Type B pancreatic cell (in vitro differentiated cells): ENCODE results near the gene COX7A1. TPM values are rescaled to one million over a fixed set of nuclear protein-coding genes. Genes with fewer than 3 reads are reported as not detected.
A peak's percentile ranks its signal among the peaks of the same experiment; 100 is the strongest.

ENCODE experiments used
- DNase-seq: peaks from one replicate; pipeline ENCODE4 v3.0.0; 2021; ENCODE audit warnings: mixed read lengths; ENCODE audit not compliant: unreplicated experiment; ENCODE audit errors: extremely low spot score
- H3K27ac Mint-ChIP-seq: 2 replicates; pipeline ENCODE4 v1.8.0; 2021; ENCODE audit warnings: mild to moderate bottlenecking, mixed read lengths
- H3K27me3 Mint-ChIP-seq: 2 replicates; pipeline ENCODE4 v1.8.0; 2021; ENCODE audit warnings: mixed read lengths
- H3K36me3 Mint-ChIP-seq: 2 replicates; pipeline ENCODE4 v1.8.0; 2021; ENCODE audit warnings: mixed read lengths
- H3K4me1 Mint-ChIP-seq: one replicate; pipeline ENCODE4 v1.8.0; 2021; ENCODE audit warnings: mixed read lengths; ENCODE audit not compliant: unreplicated experiment
- H3K4me3 Mint-ChIP-seq: 2 replicates; pipeline ENCODE4 v1.8.0; 2021; ENCODE audit warnings: mild to moderate bottlenecking, mixed read lengths
- H3K9me3 Mint-ChIP-seq: 2 replicates; pipeline ENCODE4 v1.8.0; 2021; ENCODE audit warnings: mixed read lengths
- total RNA-seq: library from RNA; stranded (reverse); gene quantifications from 2 replicates; pipeline ENCODE4 v1.2.1, GENCODE V29; 2021; ENCODE audit warnings: low replicate concordance
- TF ChIP-seq, protein P1 (sequence below): fragments of 200-600 bp; sonication (generic); conservative IDR thresholded peaks from 2 replicates; pipeline ENCODE4 v1.5.0; 2021; ENCODE audit warnings: antibody characterized with exemption, mild to moderate bottlenecking

Gene COX7A1
- total RNA-seq, 1 donor from 2014 or later: not detected

GRCh38 chr19:36116344-36116637 lies 36.0 kb downstream of the COX7A1 start:
- Mint-ChIP-seq H3K27me3 (peaks cover 3% of the 10 kb centered on the region), H3K27ac (peak overlapping the region; percentile 97), H3K36me3 (peaks cover 13% of the 10 kb centered on the region), H3K4me3 (peak overlapping the region; percentile 95), H3K4me1 (peaks cover 28% of the 10 kb centered on the region), H3K9me3 (no peaks in the 10 kb centered on the region)
- DNase-seq: no peak
- TF ChIP-seq, protein P1, sequence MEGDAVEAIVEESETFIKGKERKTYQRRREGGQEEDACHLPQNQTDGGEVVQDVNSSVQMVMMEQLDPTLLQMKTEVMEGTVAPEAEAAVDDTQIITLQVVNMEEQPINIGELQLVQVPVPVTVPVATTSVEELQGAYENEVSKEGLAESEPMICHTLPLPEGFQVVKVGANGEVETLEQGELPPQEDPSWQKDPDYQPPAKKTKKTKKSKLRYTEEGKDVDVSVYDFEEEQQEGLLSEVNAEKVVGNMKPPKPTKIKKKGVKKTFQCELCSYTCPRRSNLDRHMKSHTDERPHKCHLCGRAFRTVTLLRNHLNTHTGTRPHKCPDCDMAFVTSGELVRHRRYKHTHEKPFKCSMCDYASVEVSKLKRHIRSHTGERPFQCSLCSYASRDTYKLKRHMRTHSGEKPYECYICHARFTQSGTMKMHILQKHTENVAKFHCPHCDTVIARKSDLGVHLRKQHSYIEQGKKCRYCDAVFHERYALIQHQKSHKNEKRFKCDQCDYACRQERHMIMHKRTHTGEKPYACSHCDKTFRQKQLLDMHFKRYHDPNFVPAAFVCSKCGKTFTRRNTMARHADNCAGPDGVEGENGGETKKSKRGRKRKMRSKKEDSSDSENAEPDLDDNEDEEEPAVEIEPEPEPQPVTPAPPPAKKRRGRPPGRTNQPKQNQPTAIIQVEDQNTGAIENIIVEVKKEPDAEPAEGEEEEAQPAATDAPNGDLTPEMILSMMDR: no peak

GRCh38 chr19:36115453-36116343 lies 36.5 kb downstream of the COX7A1 start, which contains the start of gene TBCB:
Gene TBCB, plus strand, starts transcription at chr19:36115468. Its CDS starts 93 bp downstream, at chr19:36115561.
- Mint-ChIP-seq H3K4me1 (peaks cover 28% of the 10 kb centered on the region), H3K4me3 (peak within 1 kb of the TSS; percentile 95), H3K27ac (peak within 1 kb of the TSS; percentile 97), H3K36me3 (peaks cover 13% of the 10 kb centered on the region), H3K9me3 (no peaks in the 10 kb centered on the region), H3K27me3 (peaks cover 3% of the 10 kb centered on the region)
- TF ChIP-seq, protein P1: no peak
- no peak for DNase-seq

GRCh38 chr19:36114721-36115452 lies 37.4 kb downstream of the COX7A1 start, which contains the start of gene POLR2I:
Gene POLR2I, minus strand, starts transcription at chr19:36114875. Its CDS starts 19 bp downstream, at chr19:36114856.
- H3K36me3 Mint-ChIP-seq: peaks cover 13% of the 10 kb centered on the region
- H3K27ac Mint-ChIP-seq: peak within 1 kb of the TSS; percentile 97
- peak within 1 kb of the TSS; percentile 95 for H3K4me3 Mint-ChIP-seq

GRCh38 chr19:36113894-36114720 lies 38.1 kb downstream of the COX7A1 start:
- DNase-seq: no peak
- no peaks in the 10 kb centered on the region for H3K9me3 Mint-ChIP-seq
- peaks cover 13% of the 10 kb centered on the region for H3K36me3 Mint-ChIP-seq
- peaks cover 21% of the 10 kb centered on the region for H3K4me1 Mint-ChIP-seq
- TF ChIP-seq, protein P1: peak; percentile 32
- H3K27me3 Mint-ChIP-seq: peaks cover 3% of the 10 kb centered on the region
- H3K27ac Mint-ChIP-seq: peak overlapping the region; percentile 97
- H3K4me3 Mint-ChIP-seq: peak overlapping the region; percentile 95

More at GRCh38 chr19:36114721-36115452, 37.4 kb downstream of the COX7A1 start, which contains the start of gene POLR2I:
- peak; percentile 98 for DNase-seq
- Mint-ChIP-seq H3K4me1 (peaks cover 23% of the 10 kb centered on the region), H3K9me3 (no peaks in the 10 kb centered on the region), H3K27me3 (peaks cover 3% of the 10 kb centered on the region)
- TF ChIP-seq, protein P1: no peak

DNA sequence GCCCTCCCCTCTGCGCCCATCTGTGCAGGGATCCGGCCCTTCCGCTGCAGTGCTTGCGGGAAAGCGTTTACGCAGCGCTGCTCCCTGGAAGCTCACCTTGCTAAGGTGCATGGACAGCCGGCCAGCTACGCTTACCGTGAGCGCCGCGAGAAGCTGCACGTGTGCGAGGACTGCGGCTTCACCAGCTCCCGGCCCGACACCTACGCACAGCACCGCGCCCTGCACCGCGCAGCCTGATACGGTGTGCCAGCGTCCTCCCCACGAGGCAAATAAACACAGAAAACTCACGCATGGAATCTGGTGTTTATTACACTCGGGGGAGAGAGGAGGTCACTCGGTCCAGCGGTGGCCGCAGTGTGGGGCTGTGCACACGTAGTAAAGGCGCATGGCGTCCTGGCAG lies 38.8 kb downstream of the COX7A1 start:
- peaks cover 13% of the 10 kb centered on the region for H3K36me3 Mint-ChIP-seq
- peaks cover 21% of the 10 kb centered on the region for H3K4me1 Mint-ChIP-seq
- peak overlapping the region; percentile 97 for H3K27ac Mint-ChIP-seq
- DNase-seq: no peak
- no peaks in the 10 kb centered on the region for H3K9me3 Mint-ChIP-seq
- peak overlapping the region; percentile 95 for H3K4me3 Mint-ChIP-seq
- peaks cover 3% of the 10 kb centered on the region for H3K27me3 Mint-ChIP-seq
- TF ChIP-seq, protein P1: no peak
